Daoy (cell line): ENCODE data around the gene HOXB4. TPM values are rescaled to one million over a fixed set of nuclear protein-coding genes. Genes with fewer than 3 reads are reported as not detected.

Source experiments
- DNase-seq: peaks from one replicate; pipeline ENCODE4 v3.0.0-alpha.2; 2015; ENCODE audit warnings: low read depth
- total RNA-seq: library from RNA; depleted of rRNA; stranded (reverse); fragments of >200 nt; shearing (Covaris generic); gene quantifications from 2 replicates; pipeline ENCODE4 v1.2.3, GENCODE V29; 2014; rRNA removed

HOXB4 gene
- total RNA-seq, 1 experiment from 2014 or later = 2.5 TPM

DNA sequence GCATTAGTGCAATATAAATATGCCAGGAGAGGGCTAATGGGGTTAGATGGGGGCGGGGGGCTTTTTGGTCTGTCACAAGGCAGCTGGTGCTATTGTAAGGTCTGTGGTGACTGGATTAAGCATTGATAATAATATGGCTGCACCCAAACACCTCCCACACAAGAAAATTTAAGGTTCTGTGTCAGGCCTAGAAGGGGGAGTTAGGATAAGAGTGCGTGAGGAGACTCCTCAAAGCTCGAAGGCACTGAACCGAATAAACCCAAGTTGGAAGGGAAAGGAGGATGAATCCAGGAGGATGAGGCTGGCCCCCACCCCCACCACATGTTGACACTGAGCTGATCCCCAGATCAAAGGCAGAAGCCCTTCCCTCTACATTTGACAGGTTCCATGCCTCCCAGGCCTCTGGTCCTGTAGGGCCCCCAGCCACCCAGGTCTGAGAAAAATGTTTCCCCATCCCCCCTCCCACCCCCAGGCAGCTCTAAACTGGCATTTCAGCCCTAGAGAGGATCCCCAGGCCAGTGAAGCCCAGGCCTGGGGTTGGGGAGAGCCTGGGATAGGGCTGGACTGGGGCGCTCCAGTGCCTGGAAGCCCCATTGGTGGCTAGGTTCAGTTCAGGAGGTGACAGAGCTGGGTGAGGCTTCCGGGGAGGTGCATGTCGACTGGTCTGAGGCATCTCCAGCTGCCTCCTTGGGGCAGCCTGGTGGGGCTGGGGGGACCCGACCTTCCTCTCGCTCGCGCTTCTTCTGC is 49.0 kb downstream of the HOXB4 start:
- DNase-seq = no peak

DNA sequence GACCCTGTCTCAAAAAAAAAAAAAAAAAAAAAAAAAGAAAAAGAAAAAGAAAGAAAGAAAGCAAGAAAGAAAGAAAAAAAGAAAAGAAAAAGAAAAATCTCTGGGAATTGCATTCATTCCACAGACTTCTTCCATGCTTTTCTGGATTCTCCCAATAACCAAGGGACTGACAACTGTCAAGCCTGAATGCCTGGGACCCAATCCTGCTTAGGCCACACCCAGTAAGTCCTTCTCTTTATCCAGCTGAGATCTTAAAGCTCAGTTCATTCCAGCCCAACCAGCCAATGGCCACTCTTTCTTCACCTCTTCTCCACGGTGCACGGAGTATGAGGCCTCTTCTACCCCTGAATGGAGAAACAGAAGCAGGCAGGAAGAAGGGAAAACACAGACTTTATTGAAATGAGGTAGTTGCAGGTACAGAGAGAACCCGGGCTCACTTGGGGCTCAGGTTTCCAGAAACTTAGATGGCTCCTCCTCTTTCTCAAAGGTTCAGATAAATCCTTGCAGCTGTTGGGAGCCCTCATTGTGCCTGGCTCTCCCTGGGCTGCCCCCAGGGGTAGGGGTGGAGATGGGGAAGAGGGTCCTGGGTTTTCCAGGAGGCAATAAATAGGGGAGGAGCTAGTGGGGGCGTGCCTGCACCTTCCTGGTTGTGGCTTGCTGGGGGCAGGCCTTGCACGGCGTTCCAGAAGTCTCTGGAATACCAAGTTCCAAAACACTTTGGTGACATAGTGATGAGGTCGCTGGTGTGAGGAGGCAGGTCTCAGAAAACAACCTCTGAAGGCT is 49.8 kb downstream of the HOXB4 start:
- no peak for DNase-seq

DNA sequence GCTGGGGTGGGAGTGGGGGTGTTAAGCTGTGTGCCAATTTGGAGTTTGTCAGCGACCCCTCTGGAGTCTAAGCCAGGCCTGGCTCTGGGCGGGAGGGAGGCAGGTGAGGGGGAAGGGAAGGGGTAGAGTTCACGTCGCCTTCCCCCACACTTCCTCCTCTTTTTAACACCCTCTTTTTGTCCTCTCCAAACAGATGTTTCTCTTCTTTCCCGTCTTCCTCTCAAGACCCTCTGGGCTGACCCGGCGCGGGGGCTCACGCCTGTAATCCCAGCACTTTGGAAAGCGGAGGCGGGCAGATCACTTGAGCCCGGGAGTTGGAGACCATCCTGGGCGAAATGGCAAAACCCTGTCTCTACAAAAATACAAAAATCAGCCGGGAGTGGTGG is 50.6 kb downstream of the HOXB4 start:
- no peak for DNase-seq

- DNase-seq = no peak
Observed at GRCh38 chr17:48526608-48527546, 51.3 kb downstream of the HOXB4 start.

Other genes with a start within 250 kb of the HOXB4 start
- gene SKAP1, start 148.1 kb downstream of the HOXB4 start, total RNA-seq = 0.17 TPM in 1 of 2 replicates, not detected in the other
- not detected in 2 replicates for gene HOXB1, start 47.3 kb downstream of the HOXB4 start, total RNA-seq
- 1.3 and 15.9 TPM in 2 replicates for gene HOXB2, start 33.2 kb downstream of the HOXB4 start, total RNA-seq
- gene HOXB3, start 11.9 kb upstream of the HOXB4 start, total RNA-seq = 1.3 and 3.1 TPM in 2 replicates
- 0.06 TPM in 1 of 2 replicates, not detected in the other for gene HOXB5, start 15.4 kb upstream of the HOXB4 start, total RNA-seq
- gene HOXB6, start 26.6 kb upstream of the HOXB4 start, total RNA-seq = 2.4 and 6.7 TPM in 2 replicates
- 10.6 and 13.2 TPM in 2 replicates for gene HOXB7, start 32.7 kb upstream of the HOXB4 start, total RNA-seq
- 6.9 and 12.4 TPM in 2 replicates for gene HOXB8, start 36.9 kb upstream of the HOXB4 start, total RNA-seq
- gene HOXB9, start 48.0 kb upstream of the HOXB4 start, total RNA-seq = 4.7 and 10.6 TPM in 2 replicates
- not detected in 2 replicates for gene PRAC1, start 144.2 kb upstream of the HOXB4 start, total RNA-seq
- not detected in 2 replicates for gene PRAC2, start 144.8 kb upstream of the HOXB4 start, total RNA-seq
- 2.5 and 3.2 TPM in 2 replicates for gene HOXB13, start 150.4 kb upstream of the HOXB4 start, total RNA-seq
- gene TTLL6, start 238.9 kb upstream of the HOXB4 start, total RNA-seq = not detected in 2 replicates